ENCODE data around the gene WNT10A.

Gene WNT10A

DNA sequence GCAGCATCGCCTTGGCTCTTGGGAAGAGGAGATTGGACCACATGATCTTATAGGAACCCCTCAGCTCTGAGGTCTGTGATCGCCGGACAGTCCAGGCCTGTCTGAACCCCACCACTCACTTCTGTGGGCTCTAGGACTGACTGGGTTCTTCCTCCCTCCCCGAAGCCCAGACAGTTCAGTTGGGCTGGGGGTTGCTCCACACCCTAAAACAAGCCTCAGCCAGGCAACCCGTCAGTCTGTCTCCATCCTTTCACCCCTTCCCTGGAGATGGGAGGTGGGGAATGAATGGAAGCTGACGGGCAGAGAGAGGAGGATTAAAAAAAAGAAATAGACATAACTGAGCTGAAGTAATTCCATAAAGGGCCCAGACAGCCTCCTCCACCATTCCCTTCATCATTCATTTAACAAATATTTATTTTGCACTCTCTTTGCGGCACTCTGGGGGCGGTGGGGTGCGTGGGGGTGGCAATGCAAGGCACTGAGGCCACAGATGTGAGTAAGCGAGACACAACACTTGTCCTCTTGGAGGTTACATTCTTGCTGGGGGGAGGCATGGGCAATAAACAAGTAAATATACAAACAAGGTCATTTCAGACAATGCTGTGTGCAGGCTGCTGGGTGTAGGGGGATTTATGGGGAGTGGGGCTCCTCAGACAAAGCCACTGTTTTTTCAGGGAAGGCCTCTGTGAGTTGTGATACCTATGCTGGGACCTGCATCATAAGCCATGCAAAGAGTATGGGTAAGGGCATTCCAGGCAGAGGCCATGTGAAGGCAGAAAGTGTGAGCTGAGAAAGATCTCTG lies 12.9 kb downstream of the WNT10A start:
- WGBS, 2 experiments = 51 to 52% methylated on average over 8 of the region's 10 CpGs
- Histone ChIP-seq H3K36me3 (ENCODE audit: control insufficient read depth, insufficient read depth, low read length) (no peaks in the 10 kb centered on the region), H3K9me3 (ENCODE audit: control insufficient read depth, low read length) (no peaks in the 10 kb centered on the region), H3K27ac (ENCODE audit: insufficient read depth, low read depth, low read length, poor library complexity, severe bottlenecking) (no peak overlapping the region), H3K4me1 (ENCODE audit: control insufficient read depth, insufficient read depth, low read length) (peaks cover 42% of the 10 kb centered on the region), H3K4me3 (ENCODE audit: insufficient read depth, low read depth, low read length) (peak overlapping the region; percentile 15), H3K27me3 (ENCODE audit: control insufficient read depth, insufficient read depth, low read length, poor library complexity, severe bottlenecking) (peaks cover 95% of the 10 kb centered on the region)

DNA sequence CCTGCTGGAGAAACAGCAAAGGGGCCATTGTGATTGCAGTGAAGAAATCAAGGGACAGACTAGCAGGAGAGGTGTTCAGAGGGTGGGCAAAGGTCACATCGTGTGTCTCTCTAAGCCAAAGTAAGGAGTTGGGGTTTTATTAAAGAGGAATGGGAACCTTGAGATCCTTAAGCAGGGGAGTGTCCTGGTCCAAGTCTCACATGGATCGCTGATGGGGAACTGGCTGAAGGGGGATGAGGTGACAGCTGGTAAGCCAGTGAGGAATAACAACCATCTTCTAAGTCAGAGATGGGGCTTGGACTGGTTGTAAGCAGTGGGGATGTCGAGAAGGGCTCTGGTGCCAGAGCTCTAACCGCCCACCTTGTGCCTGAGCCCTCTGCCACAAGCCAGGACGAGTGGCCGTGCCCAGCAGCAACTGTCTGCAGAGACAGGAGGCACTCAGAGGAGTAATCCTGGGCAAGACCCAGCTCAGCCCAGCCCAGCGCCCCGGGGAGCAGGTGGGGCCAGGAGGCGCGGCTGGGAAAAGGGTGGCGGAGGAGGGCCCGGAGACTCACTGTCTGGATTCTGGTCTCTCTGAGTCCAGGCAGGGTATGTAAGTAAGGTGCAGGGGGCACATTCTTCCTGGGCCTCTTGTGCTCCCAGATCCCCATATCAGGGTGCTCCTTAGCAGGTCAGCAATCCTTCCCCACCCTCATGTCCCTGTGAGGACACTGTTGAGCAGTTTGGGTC lies 13.7 kb downstream of the WNT10A start:
- Histone ChIP-seq H3K27ac (ENCODE audit: insufficient read depth, low read depth, low read length, poor library complexity, severe bottlenecking) (no peak overlapping the region), H3K36me3 (ENCODE audit: control insufficient read depth, insufficient read depth, low read length) (no peaks in the 10 kb centered on the region), H3K9me3 (ENCODE audit: control insufficient read depth, low read length) (no peaks in the 10 kb centered on the region), H3K4me3 (ENCODE audit: insufficient read depth, low read depth, low read length) (no peak overlapping the region), H3K4me1 (ENCODE audit: control insufficient read depth, insufficient read depth, low read length) (peaks cover 42% of the 10 kb centered on the region), H3K27me3 (ENCODE audit: control insufficient read depth, insufficient read depth, low read length, poor library complexity, severe bottlenecking) (peaks cover 100% of the 10 kb centered on the region)
- 52 to 61% methylated on average over 11 to 12 of the region's 12 CpGs for WGBS, 2 experiments

DNA sequence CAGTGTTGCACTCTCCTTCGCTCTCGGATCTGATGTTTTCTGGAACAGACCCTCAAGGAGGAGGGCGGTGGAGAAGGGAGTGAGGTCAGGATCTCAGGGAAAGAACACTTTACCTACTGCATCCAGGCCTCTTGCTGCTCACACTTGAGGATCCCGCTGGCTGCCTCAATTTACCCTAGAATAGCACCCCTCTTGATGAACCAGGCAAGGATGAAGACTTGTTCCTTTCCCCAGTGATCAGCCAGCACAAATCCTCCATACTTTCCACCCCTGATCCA lies 14.2 kb downstream of the WNT10A start:
- WGBS, 2 experiments = 65 to 81% methylated on average over 4 of the region's 4 CpGs

GRCh38 chr2:218895326-218895725 lies 14.7 kb downstream of the WNT10A start:
- Histone ChIP-seq H3K4me1 (ENCODE audit: control insufficient read depth, insufficient read depth, low read length) (peaks cover 42% of the 10 kb centered on the region), H3K36me3 (ENCODE audit: control insufficient read depth, insufficient read depth, low read length) (no peaks in the 10 kb centered on the region)
- 28 to 39% methylated on average over 2 to 3 of the region's 3 CpGs for WGBS, 2 experiments

More for the DNA sequence above, 14.2 kb downstream of the WNT10A start:
- peaks cover 100% of the 10 kb centered on the region for H3K27me3 ChIP-seq (ENCODE audit: control insufficient read depth, insufficient read depth, low read length, poor library complexity, severe bottlenecking)
- H3K27ac ChIP-seq (ENCODE audit: insufficient read depth, low read depth, low read length, poor library complexity, severe bottlenecking) = no peak overlapping the region
- H3K9me3 ChIP-seq (ENCODE audit: control insufficient read depth, low read length) = no peaks in the 10 kb centered on the region
- peaks cover 42% of the 10 kb centered on the region for H3K4me1 ChIP-seq (ENCODE audit: control insufficient read depth, insufficient read depth, low read length)
- no peak overlapping the region for H3K4me3 ChIP-seq (ENCODE audit: insufficient read depth, low read depth, low read length)
- H3K36me3 ChIP-seq (ENCODE audit: control insufficient read depth, insufficient read depth, low read length) = no peaks in the 10 kb centered on the region

DNA sequence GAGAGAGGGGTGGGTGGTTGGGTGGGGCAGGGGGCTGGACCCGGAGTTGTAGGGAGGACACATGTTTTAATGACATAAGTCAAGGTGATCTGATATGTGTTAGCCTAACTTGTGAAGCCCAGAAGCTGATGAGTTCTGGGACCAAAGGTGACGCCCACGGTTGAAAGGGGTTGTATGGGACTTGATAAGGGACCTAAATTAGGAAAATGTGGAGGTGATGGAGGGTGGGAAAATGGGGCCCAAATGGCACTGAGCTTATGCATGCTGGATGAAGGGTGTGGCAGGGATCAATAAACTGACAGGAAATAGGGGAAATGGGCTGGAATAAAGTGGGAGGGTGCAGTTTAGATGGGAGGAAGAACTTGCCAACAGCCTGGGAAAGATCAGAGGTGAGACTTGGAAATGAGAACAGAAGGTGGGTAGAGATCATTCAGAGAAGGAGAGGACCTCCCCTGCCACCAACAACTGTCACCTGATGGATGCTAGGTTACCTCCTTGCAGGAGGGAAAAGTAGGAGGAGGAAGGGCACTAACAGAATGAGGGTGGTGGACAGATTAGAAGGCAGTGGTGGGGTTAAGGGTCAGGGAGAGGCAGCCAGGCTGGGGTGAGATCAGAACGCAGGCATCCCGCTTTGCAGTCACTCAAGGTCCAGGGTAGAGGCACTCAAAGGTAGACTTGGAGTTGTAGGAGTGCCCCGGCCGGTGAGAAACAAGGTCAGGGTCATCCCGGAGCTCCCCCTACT lies 15.3 kb downstream of the WNT10A start:
- no peak overlapping the region for H3K27ac ChIP-seq (ENCODE audit: insufficient read depth, low read depth, low read length, poor library complexity, severe bottlenecking)
- H3K36me3 ChIP-seq (ENCODE audit: control insufficient read depth, insufficient read depth, low read length) = no peaks in the 10 kb centered on the region
- 33 to 39% methylated on average over 8 of the region's 8 CpGs for WGBS, 2 experiments
- H3K4me3 ChIP-seq (ENCODE audit: insufficient read depth, low read depth, low read length) = no peak overlapping the region
- no peaks in the 10 kb centered on the region for H3K9me3 ChIP-seq (ENCODE audit: control insufficient read depth, low read length)
- peaks cover 42% of the 10 kb centered on the region for H3K4me1 ChIP-seq (ENCODE audit: control insufficient read depth, insufficient read depth, low read length)
- peaks cover 100% of the 10 kb centered on the region for H3K27me3 ChIP-seq (ENCODE audit: control insufficient read depth, insufficient read depth, low read length, poor library complexity, severe bottlenecking)

More at GRCh38 chr2:218895326-218895725, 14.7 kb downstream of the WNT10A start:
- Histone ChIP-seq H3K27me3 (ENCODE audit: control insufficient read depth, insufficient read depth, low read length, poor library complexity, severe bottlenecking) (peaks cover 100% of the 10 kb centered on the region), H3K9me3 (ENCODE audit: control insufficient read depth, low read length) (no peaks in the 10 kb centered on the region), H3K27ac (ENCODE audit: insufficient read depth, low read depth, low read length, poor library complexity, severe bottlenecking) (no peak overlapping the region), H3K4me3 (ENCODE audit: insufficient read depth, low read depth, low read length) (no peak overlapping the region)

DNA sequence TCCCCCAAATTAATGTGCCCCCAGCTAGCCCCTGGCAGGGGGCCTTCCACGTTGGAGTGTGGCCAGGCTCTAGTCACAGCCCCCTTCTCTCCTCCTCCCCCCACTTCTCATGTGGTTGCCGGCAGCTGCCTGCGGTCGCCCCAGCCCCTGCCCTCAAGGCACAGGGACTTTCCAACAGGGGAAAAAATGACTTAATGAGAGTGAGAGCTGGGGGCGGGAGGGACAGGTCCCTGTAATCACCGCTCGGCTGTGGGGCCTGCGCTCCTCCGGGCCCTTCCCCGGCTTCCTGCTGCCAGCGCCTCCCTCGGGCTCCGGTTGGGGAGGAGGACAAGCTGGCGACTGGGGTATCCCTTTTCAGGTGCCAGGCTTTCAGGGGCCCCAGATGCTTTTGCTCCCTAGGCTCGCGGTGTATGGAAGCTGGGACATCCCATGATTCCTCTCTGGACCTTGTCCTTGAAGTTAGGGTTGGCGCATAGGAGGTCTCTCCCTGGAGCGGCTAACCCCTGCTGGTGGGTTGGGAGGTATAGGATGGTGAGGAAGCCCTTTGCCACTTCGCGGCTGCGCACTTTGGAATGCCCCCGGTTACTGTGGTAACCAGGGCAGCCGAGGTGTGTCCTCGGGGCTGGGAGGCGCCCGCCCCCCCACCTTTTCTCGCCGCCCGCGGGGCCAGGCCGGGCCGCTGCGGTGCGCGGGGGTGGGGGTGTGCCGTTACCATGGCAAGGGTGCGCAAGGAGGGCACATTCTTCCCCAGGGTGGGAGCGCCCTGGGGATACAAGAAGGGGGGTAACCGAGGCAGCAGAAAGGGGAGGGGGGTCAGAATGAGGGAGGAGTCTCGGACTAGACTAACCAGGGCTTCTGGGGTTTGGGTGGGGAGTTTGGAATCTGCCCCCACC lies 16.1 kb downstream of the WNT10A start:
- H3K4me1 ChIP-seq (ENCODE audit: control insufficient read depth, insufficient read depth, low read length) = peaks cover 42% of the 10 kb centered on the region
- no peaks in the 10 kb centered on the region for H3K36me3 ChIP-seq (ENCODE audit: control insufficient read depth, insufficient read depth, low read length)
- H3K27ac ChIP-seq (ENCODE audit: insufficient read depth, low read depth, low read length, poor library complexity, severe bottlenecking) = no peak overlapping the region
- H3K27me3 ChIP-seq (ENCODE audit: control insufficient read depth, insufficient read depth, low read length, poor library complexity, severe bottlenecking) = peaks cover 100% of the 10 kb centered on the region
- no peaks in the 10 kb centered on the region for H3K9me3 ChIP-seq (ENCODE audit: control insufficient read depth, low read length)
- peak overlapping the region; percentile 29 for H3K4me3 ChIP-seq (ENCODE audit: insufficient read depth, low read depth, low read length)
- 2% methylated on average over 39 to 40 of the region's 40 CpGs for WGBS, 2 experiments

- WGBS, 2 experiments = 8 to 9% methylated on average over 34 of the region's 34 CpGs
- peaks cover 37% of the 10 kb centered on the region for H3K4me1 ChIP-seq (ENCODE audit: control insufficient read depth, insufficient read depth, low read length)
- H3K27me3 ChIP-seq (ENCODE audit: control insufficient read depth, insufficient read depth, low read length, poor library complexity, severe bottlenecking) = peaks cover 100% of the 10 kb centered on the region
- no peak overlapping the region for H3K27ac ChIP-seq (ENCODE audit: insufficient read depth, low read depth, low read length, poor library complexity, severe bottlenecking)
- no peaks in the 10 kb centered on the region for H3K9me3 ChIP-seq (ENCODE audit: control insufficient read depth, low read length)
- H3K4me3 ChIP-seq (ENCODE audit: insufficient read depth, low read depth, low read length) = peak overlapping the region; percentile 29
- H3K36me3 ChIP-seq (ENCODE audit: control insufficient read depth, insufficient read depth, low read length) = no peaks in the 10 kb centered on the region
These were observed 16.9 kb downstream of the WNT10A start for GRCh38 chr2:218897394-218898108.

- 9 to 10% methylated on average over 52 of the region's 52 CpGs for WGBS, 2 experiments
- Histone ChIP-seq H3K36me3 (ENCODE audit: control insufficient read depth, insufficient read depth, low read length) (no peaks in the 10 kb centered on the region), H3K27me3 (ENCODE audit: control insufficient read depth, insufficient read depth, low read length, poor library complexity, severe bottlenecking) (peaks cover 94% of the 10 kb centered on the region), H3K4me3 (ENCODE audit: insufficient read depth, low read depth, low read length) (no peak overlapping the region), H3K4me1 (ENCODE audit: control insufficient read depth, insufficient read depth, low read length) (peaks cover 37% of the 10 kb centered on the region), H3K9me3 (ENCODE audit: control insufficient read depth, low read length) (no peaks in the 10 kb centered on the region), H3K27ac (ENCODE audit: insufficient read depth, low read depth, low read length, poor library complexity, severe bottlenecking) (no peak overlapping the region)
These were observed 17.6 kb downstream of the WNT10A start for GRCh38 chr2:218898109-218898878.

GRCh38 chr2:218899147-218899546 lies 18.5 kb downstream of the WNT10A start:
- H3K4me1 ChIP-seq (ENCODE audit: control insufficient read depth, insufficient read depth, low read length) = peaks cover 37% of the 10 kb centered on the region
- no peaks in the 10 kb centered on the region for H3K9me3 ChIP-seq (ENCODE audit: control insufficient read depth, low read length)
- WGBS, 2 experiments = 35 to 36% methylated on average over 12 of the region's 12 CpGs
- H3K4me3 ChIP-seq (ENCODE audit: insufficient read depth, low read depth, low read length) = no peak overlapping the region
- peaks cover 92% of the 10 kb centered on the region for H3K27me3 ChIP-seq (ENCODE audit: control insufficient read depth, insufficient read depth, low read length, poor library complexity, severe bottlenecking)
- no peaks in the 10 kb centered on the region for H3K36me3 ChIP-seq (ENCODE audit: control insufficient read depth, insufficient read depth, low read length)
- no peak overlapping the region for H3K27ac ChIP-seq (ENCODE audit: insufficient read depth, low read depth, low read length, poor library complexity, severe bottlenecking)

All from ectodermal cell (in vitro differentiated cells).